CD4-positive, alpha-beta T cell (primary cell): ENCODE data around the gene DFFA. TPM values are rescaled to one million over a fixed set of nuclear protein-coding genes. Genes with fewer than 3 reads are reported as not detected.
A peak's percentile ranks its signal among the peaks of the same experiment; 100 is the strongest.

ENCODE experiments used
- ATAC-seq: fragments of 200-7000 bp; cut with Tn5 transposase; one replicate; pipeline ENCODE4 v1.10.0; 2022; ENCODE audit warnings: mild to moderate bottlenecking; ENCODE audit not compliant: poor library complexity
- CTCF ChIA-PET: fragments of 350-600 bp; sonication (Branson Sonifier 250); formaldehyde crosslinking; loops from one replicate; lab custom pipeline; 2021; ENCODE audit warnings: antibody characterized with exemption, inconsistent platforms; lab: Charles Lee
- POLR2A ChIA-PET: fragments of 350-600 bp; sonication (Branson Sonifier 250); formaldehyde crosslinking; loops from one replicate; lab custom pipeline; 2021; ENCODE audit warnings: antibody characterized with exemption, inconsistent platforms; lab: Charles Lee
- DNase-seq, 14 experiments: peaks; one replicate each; pipeline ENCODE4 v3.0.0-alpha.2; 2013 to 2020; ENCODE audit warnings: mixed read lengths in 2 of 14
- H3K27ac ChIP-seq, 2 donors: one replicate each; pipeline versions ENCODE4 v1.5.1 to v1.7.0; 2013; ENCODE audit warnings: low read length in 2 of 2, low read depth in 1 of 2, mild to moderate bottlenecking in 1 of 2
- H3K27me3 ChIP-seq, 2 experiments: 1 replicate in 1 of 2; 2 replicates in 1 of 2; pipeline versions ENCODE4 v1.6.1 to v1.7.0; 2013; ENCODE audit warnings: low read length in 2 of 2, control low read depth in 1 of 2, mild to moderate bottlenecking in 1 of 2, moderate library complexity in 1 of 2; ENCODE audit not compliant: insufficient read depth in 2 of 2, control insufficient read depth in 1 of 2
- H3K36me3 ChIP-seq: one replicate; pipeline ENCODE4 v1.6.1; 2013; ENCODE audit warnings: low read length, control low read depth; ENCODE audit not compliant: insufficient read depth
- H3K4me1 ChIP-seq: one replicate; pipeline ENCODE4 v1.6.1; 2013; ENCODE audit warnings: low read length, control low read depth; ENCODE audit not compliant: insufficient read depth
- H3K4me3 ChIP-seq: one replicate; pipeline ENCODE4 v1.5.1; 2013; ENCODE audit warnings: mild to moderate bottlenecking, low read length, moderate library complexity
- H3K9me3 ChIP-seq, 2 experiments: 1 replicate in 1 of 2; 2 replicates in 1 of 2; pipeline versions ENCODE4 v1.6.1 to v1.7.0; 2013; ENCODE audit warnings: low read length in 2 of 2, mild to moderate bottlenecking in 2 of 2, control low read depth in 1 of 2, moderate library complexity in 1 of 2; ENCODE audit not compliant: control insufficient read depth in 1 of 2, insufficient read depth in 1 of 2
- H3K27ac Mint-ChIP-seq: one replicate; pipeline ENCODE4 v1.8.0; 2020; ENCODE audit warnings: mixed read lengths
- H3K27me3 Mint-ChIP-seq: one replicate; pipeline ENCODE4 v1.8.0; 2021; ENCODE audit warnings: mixed read lengths
- H3K36me3 Mint-ChIP-seq: one replicate; pipeline ENCODE4 v1.8.0; 2021; ENCODE audit warnings: low read depth, mixed read lengths
- H3K4me1 Mint-ChIP-seq: one replicate; pipeline ENCODE4 v1.8.0; 2021; ENCODE audit warnings: low read depth, mixed read lengths
- H3K4me3 Mint-ChIP-seq: one replicate; pipeline ENCODE4 v1.8.0; 2020; ENCODE audit warnings: mild to moderate bottlenecking, mixed read lengths
- H3K9me3 Mint-ChIP-seq: one replicate; pipeline ENCODE4 v1.8.0; 2020; ENCODE audit warnings: mixed read lengths
- CTCF ChIP-seq: fragments of 200-600 bp; IDR thresholded peaks from one replicate; pipeline ENCODE4 v1.8.0; 2022; ENCODE audit warnings: antibody characterized with exemption, mild to moderate bottlenecking
- intact Hi-C, 2 experiments: fragments of 100-400 bp; cut with DNase I in 1 of 2; cut with micrococcal nuclease in 1 of 2; formaldehyde crosslinking; loops; one replicate each; pipeline versions ENCODE4 v1.15.1 to v1.9.0; 2023 to 2025; cut with DNase I, micrococcal nuclease
- total RNA-seq, 174 experiments: library from RNA in 2 of 174; stranded (reverse) in 2 of 174; gene quantifications; one replicate each; pipeline ENCODE4 v1.2.3 and lab custom pipeline; 2021 to 2026

Gene DFFA
- total RNA-seq, 2 experiments from 2014 or later: 7.4 to 9.1 TPM

GRCh38 chr1:10473145-10473765 is 926 bp upstream of the DFFA start:
- Mint-ChIP-seq H3K4me3 (peak overlapping the region; percentile 89), H3K9me3 (no peaks in the 10 kb centered on the region), H3K27ac (peak overlapping the region; percentile 75), H3K4me1 (peaks cover 52% of the 10 kb centered on the region), H3K36me3 (peaks cover 24% of the 10 kb centered on the region), H3K27me3 (no peaks in the 10 kb centered on the region)
- DNase-seq (no peak), ATAC-seq (no peak)
- intact Hi-C loops: loop anchor here (2.0 to 10.0 kb wide), 4 partner anchors 78 to 1238 kb away; partner anchors contain the start of genes H6PD (in 1 of the 2), PGD (in 1 of the 2) and UBE4B (in 1 of the 2)
- Histone ChIP-seq H3K27ac (no peak overlapping the region), H3K9me3 (no peaks in the 10 kb centered on the region), H3K36me3 (peaks cover 10% of the 10 kb centered on the region), H3K4me3 (peak overlapping the region; percentile 79), H3K4me1 (peaks cover 45% of the 10 kb centered on the region), H3K27me3 (no peaks in the 10 kb centered on the region)
- POLR2A ChIA-PET: interaction anchor here (0.8 kb wide), 1 partner anchor 22 kb away, joined by 5 read pairs; no protein-coding TSS in a partner anchor
- CTCF ChIA-PET: interaction anchor here (0.9 to 3.3 kb wide), 3 partner anchors 22 to 43 kb away, joined by 3 to 11 read pairs (median 6); partner anchors contain the start of gene CENPS
- TF ChIP-seq CTCF: no peak

- H3K4me1 ChIP-seq: peaks cover 41% of the 10 kb centered on the region
- H3K9me3 ChIP-seq: no peaks in the 10 kb centered on the region
- ChIA-PET POLR2A (interaction anchor here (1.0 to 1.3 kb wide), 2 partner anchors 23 to 41 kb away, joined by 3 to 4 read pairs; no protein-coding TSS in a partner anchor), CTCF (interaction anchor here (1.9 to 3.3 kb wide), 2 partner anchors 23 to 42 kb away, joined by 6 to 11 read pairs; partner anchors contain the start of gene CENPS)
- Mint-ChIP-seq H3K4me3 (peak overlapping the region; percentile 89), H3K9me3 (no peaks in the 10 kb centered on the region), H3K27me3 (no peaks in the 10 kb centered on the region), H3K27ac (peak overlapping the region; percentile 75), H3K36me3 (peaks cover 38% of the 10 kb centered on the region), H3K4me1 (peaks cover 45% of the 10 kb centered on the region)
- peak; percentile 1 for ATAC-seq
- peak overlapping the region; percentile 27 to 38 for H3K27ac ChIP-seq
- H3K27me3 ChIP-seq: no peaks in the 10 kb centered on the region
- TF ChIP-seq CTCF: no peak
- H3K4me3 ChIP-seq: peak overlapping the region; percentile 79
- intact Hi-C loops: loop anchor here (1.0 to 10.0 kb wide), 6 partner anchors 41 to 1237 kb away; partner anchors contain the start of genes PGD (in 2 of the 2), CENPS (in 1 of the 2), H6PD (in 1 of the 2) and UBE4B (in 1 of the 2)
- peak in 1 of 14 experiments; percentile 4 for DNase-seq
- H3K36me3 ChIP-seq: peaks cover 21% of the 10 kb centered on the region
These were observed 714 bp downstream of the DFFA start for GRCh38 chr1:10471411-10472219.

- H3K36me3 Mint-ChIP-seq: peaks cover 34% of the 10 kb centered on the region
- peaks cover 26% of the 10 kb centered on the region for H3K4me1 ChIP-seq
- CTCF ChIA-PET: interaction anchor here (0.7 to 3.3 kb wide), 2 partner anchors 25 to 118 kb away, joined by 4 to 11 read pairs; no protein-coding TSS in a partner anchor
These were observed 2.3 kb downstream of the DFFA start for GRCh38 chr1:10470043-10470442.

More at GRCh38 chr1:10470043-10470442, 2.3 kb downstream of the DFFA start:
- no peaks in the 10 kb centered on the region for H3K27me3 Mint-ChIP-seq
- H3K4me3 Mint-ChIP-seq: no peak overlapping the region
- H3K4me1 Mint-ChIP-seq: peaks cover 30% of the 10 kb centered on the region
- Histone ChIP-seq H3K36me3 (peaks cover 36% of the 10 kb centered on the region), H3K4me3 (no peak overlapping the region), H3K27ac (no peak overlapping the region), H3K27me3 (no peaks in the 10 kb centered on the region), H3K9me3 (no peaks in the 10 kb centered on the region)
- ATAC-seq: no peak
- no peak for TF ChIP-seq CTCF
- no peak for DNase-seq
- no peaks in the 10 kb centered on the region for H3K9me3 Mint-ChIP-seq
- no peak overlapping the region for H3K27ac Mint-ChIP-seq
- POLR2A ChIA-PET: no interaction called here
- intact Hi-C loops: loop anchor here (10.0 kb wide), 2 partner anchors 75 to 1235 kb away; partner anchors contain the start of genes H6PD (in 1 of the 2) and PGD (in 1 of the 2)
